ENCODE results near the gene TNFRSF1B. TPM values are rescaled to one million over a fixed set of nuclear protein-coding genes. Genes with fewer than 3 reads are reported as not detected.

TNFRSF1B gene
- total and polyA plus RNA-seq, 9 of the 15 experiments (the other 6 are each of a cell fraction or from before 2014, with no cell fraction given), result 8.8 to 91.3 (median 36.0) TPM

- no peak for TF ChIP-seq ZSCAN32 (CRISPR knock-in tag; IDR thresholded peaks at IDR 0.05)
- no peak for TF ChIP-seq DACH1 (IDR thresholded peaks at IDR 0.05; ENCODE audit: partially characterized antibody)
- no peak for TF ChIP-seq CREM (IDR thresholded peaks at IDR 0.05; ENCODE audit: low read depth)
- TF ChIP-seq MIER1 (IDR thresholded peaks at IDR 0.05; ENCODE audit: low read depth), result no peak
- TF ChIP-seq E2F4 (CRISPR knock-in tag; IDR thresholded peaks at IDR 0.05; ENCODE audit: low read depth), result no peak
- no peak for TF ChIP-seq ZNF77 (CRISPR knock-in tag; IDR thresholded peaks at IDR 0.05)
- TF ChIP-seq EWSR1 (IDR thresholded peaks at IDR 0.05; ENCODE audit: borderline replicate concordance, low read depth, partially characterized antibody), result no peak
- no peak for TF ChIP-seq MECOM (CRISPR knock-in tag; IDR thresholded peaks at IDR 0.05)
- no peak for TF ChIP-seq ZNF280B (CRISPR knock-in tag; IDR thresholded peaks at IDR 0.05)
- TF ChIP-seq PATZ1 (CRISPR knock-in tag; IDR thresholded peaks at IDR 0.05; ENCODE audit: borderline replicate concordance), result no peak
Observed at GRCh38 chr1:12135612-12136011, 31.2 kb upstream of the TNFRSF1B start (continued).
